Thyroid gland (tissue), 4 donors: Measurements from ENCODE around the gene PROC.

Source experiments
- CTCF ChIP-seq, 6 experiments: fragments of 200-600 bp in 3 of 6; fragments of 450-650 bp in 3 of 6; sonication (generic) in 3 of 6; IDR thresholded peaks; one replicate each; pipeline ENCODE4 v1.5.1; 2016 to 2019; ENCODE audit warnings: antibody characterized with exemption in 6 of 6, mild to moderate bottlenecking in 2 of 6, inconsistent platforms in 1 of 6, moderate library complexity in 1 of 6
- POLR2A ChIP-seq, 2 donors: fragments of 450-650 bp; IDR thresholded peaks; one replicate each; pipeline ENCODE4 v1.6.1; 2017; ENCODE audit warnings: antibody characterized with exemption in 2 of 2, mild to moderate bottlenecking in 2 of 2, moderate library complexity in 1 of 2

- TF ChIP-seq CTCF (IDR thresholded peaks at IDR 0.05) (no peak), POLR2A (IDR thresholded peaks at IDR 0.05) (no peak)
Observed at GRCh38 chr2:127419448-127420038, 1.3 kb downstream of the PROC start.
